Measurements from ENCODE around the gene EFCAB10. TPM values are rescaled to one million over a fixed set of nuclear protein-coding genes. Genes with fewer than 3 reads are reported as not detected.

The EFCAB10 gene
- total RNA-seq, 1 experiment from 2014 or later, result 3.0 TPM

- TF ChIP-seq IRF1 (CRISPR knock-in tag; IDR thresholded peaks at IDR 0.05) (no peak), AR (CRISPR knock-in tag; IDR thresholded peaks at IDR 0.05) (no peak), OVOL2 (CRISPR knock-in tag; IDR thresholded peaks at IDR 0.05; ENCODE audit: borderline replicate concordance) (no peak), HMGXB4 (CRISPR knock-in tag; IDR thresholded peaks at IDR 0.05) (0 out of 2 replicates have a peak, but pooled peaks have one; percentile 75), CTCF (IDR thresholded peaks at IDR 0.05) (no peak), ZNF219 (CRISPR knock-in tag; IDR thresholded peaks at IDR 0.05; ENCODE audit: borderline replicate concordance) (no peak), RELA (CRISPR knock-in tag; IDR thresholded peaks at IDR 0.05; ENCODE audit: borderline replicate concordance) (no peak), TEAD1 (CRISPR knock-in tag; IDR thresholded peaks at IDR 0.05) (no peak), ZNF423 (CRISPR knock-in tag; IDR thresholded peaks at IDR 0.05) (no peak), PRRX2 (CRISPR knock-in tag; IDR thresholded peaks at IDR 0.05) (no peak), NFATC4 (CRISPR knock-in tag; IDR thresholded peaks at IDR 0.05) (no peak), ZNF232 (CRISPR knock-in tag; IDR thresholded peaks at IDR 0.05) (no peak), ZBTB21 (CRISPR knock-in tag; IDR thresholded peaks at IDR 0.05; ENCODE audit: borderline replicate concordance) (no peak), ATF3 (CRISPR knock-in tag; conservative IDR thresholded peaks at IDR 0.05) (no peak), NFE2L1 (CRISPR knock-in tag; IDR thresholded peaks at IDR 0.05) (no peak), MYBL2 (CRISPR knock-in tag; IDR thresholded peaks at IDR 0.05) (no peak), MLX (CRISPR knock-in tag; IDR thresholded peaks at IDR 0.05) (no peak), EMX1 (CRISPR knock-in tag; IDR thresholded peaks at IDR 0.05) (no peak), PREB (CRISPR knock-in tag; IDR thresholded peaks at IDR 0.05; ENCODE audit: borderline replicate concordance) (no peak), AFF4 (CRISPR knock-in tag; IDR thresholded peaks at IDR 0.05; ENCODE audit: borderline replicate concordance) (no peak), ZNF416 (CRISPR knock-in tag; IDR thresholded peaks at IDR 0.05) (no peak), NR3C1 (CRISPR knock-in tag; conservative IDR thresholded peaks at IDR 0.05; ENCODE audit: low read depth) (no peak)
Measured at GRCh38 chr7:105521027-105521716, 60.1 kb downstream of the EFCAB10 start (continued).

Data from WTC11 (cell line).